K562 (cell line): ENCODE measurements around the gene RABGAP1L.
"Not testable (repeated sequence)": the region's sequence is repeated elsewhere in the genome, so short reads cannot be mapped to it uniquely, and the experiment has no call there.

Source experiments
- CTCF ChIP-seq, 3 experiments: IDR thresholded peaks in 2 of 3; conservative IDR thresholded peaks in 1 of 3; 2 replicates each; pipeline ENCODE4 v1.5.1; 2011 to 2012; ENCODE audit warnings: low read length in 3 of 3, mild to moderate bottlenecking in 3 of 3, control low read depth in 2 of 3, improper control_type of control experiment in 1 of 3, inconsistent platforms in 1 of 3, low read depth in 1 of 3, mixed read lengths in 1 of 3, moderate library complexity in 1 of 3; ENCODE audit not compliant: insufficient read depth in 2 of 3
- E4F1 ChIP-seq: fragments of 250-450 bp; sonication (Bioruptor Pico); IDR thresholded peaks from 2 replicates; pipeline ENCODE4 v1.5.0; 2021; ENCODE audit warnings: mild to moderate bottlenecking, borderline replicate concordance
- FIP1L1 ChIP-seq: fragments of 200-400 bp; formaldehyde crosslinking; IDR thresholded peaks from 2 replicates; pipeline ENCODE4 v1.6.1; 2018; ENCODE audit warnings: mild to moderate bottlenecking, low read depth, low read length; ENCODE audit not compliant: poor library complexity, severe bottlenecking
- MBD1 ChIP-seq: fragments of 250-450 bp; sonication (Bioruptor Pico); IDR thresholded peaks from 2 replicates; pipeline ENCODE4 v1.8.0; 2022; ENCODE audit warnings: inconsistent platforms
- NBN ChIP-seq: fragments of 450-650 bp; IDR thresholded peaks from 2 replicates; pipeline ENCODE4 v1.6.1; 2016; ENCODE audit warnings: low read depth, mild to moderate bottlenecking
- RAD21 ChIP-seq, 2 experiments: fragments of 250-450 bp in 1 of 2; fragments of 450-650 bp in 1 of 2; sonication (Bioruptor Pico) in 1 of 2; formaldehyde crosslinking in 1 of 2; IDR thresholded peaks in 1 of 2; conservative IDR thresholded peaks in 1 of 2; 2 replicates each; pipeline versions ENCODE4 v1.4.0 to v1.8.0; 2020 to 2022; ENCODE audit warnings: mild to moderate bottlenecking in 2 of 2, moderate library complexity in 1 of 2
- SIN3A ChIP-seq, 2 experiments: fragments of 150-350 bp in 1 of 2; IDR thresholded peaks; 2 replicates each; pipeline ENCODE4 v1.6.1; 2011 to 2016; ENCODE audit warnings: borderline replicate concordance in 2 of 2, low read depth in 2 of 2, low read length in 2 of 2, mild to moderate bottlenecking in 2 of 2, moderate library complexity in 2 of 2; ENCODE audit not compliant: control insufficient read depth in 1 of 2
- SMARCC2 ChIP-seq: fragments of 450-650 bp; IDR thresholded peaks from 2 replicates; pipeline ENCODE4 v1.6.1; 2017; ENCODE audit warnings: antibody characterized with exemption, moderate library complexity, mild to moderate bottlenecking, low read depth
- TEAD4 ChIP-seq, 2 experiments: sonication (generic) in 1 of 2; formaldehyde crosslinking in 1 of 2; IDR thresholded peaks; 2 replicates each; pipeline versions ENCODE4 v1.6.1 to v1.8.0; 2012 to 2022; ENCODE audit warnings: borderline replicate concordance in 1 of 2, inconsistent platforms in 1 of 2, low read length in 1 of 2, mild to moderate bottlenecking in 1 of 2, missing genetic modification reagents in 1 of 2

GRCh38 chr1:174320897-174321296 lies 161.6 kb downstream of the RABGAP1L start:
- not testable (repeated sequence) for TF ChIP-seq SIN3A (IDR thresholded peaks at IDR 0.05; ENCODE audit: borderline replicate concordance in 2 of 2, control insufficient read depth in 1 of 2, low read depth in 2 of 2, low read length in 2 of 2); E4F1; RAD21 (CRISPR knock-in tag; conservative IDR thresholded peaks at IDR 0.05 in 1 of 2, IDR thresholded peaks at IDR 0.05 in 1 of 2); TEAD4 (IDR thresholded peaks at IDR 0.05; ENCODE audit: low read length); TEAD4 (CRISPR knock-in tag; IDR thresholded peaks at IDR 0.05; ENCODE audit: borderline replicate concordance); CTCF (IDR thresholded peaks at IDR 0.05 in 2 of 3, conservative IDR thresholded peaks at IDR 0.05 in 1 of 3; ENCODE audit: insufficient read depth in 2 of 3, low read depth in 1 of 3, low read length in 3 of 3); NBN; SMARCC2; MBD1 (CRISPR knock-in tag); FIP1L1
